Upper lobe of left lung (tissue), 6 donors: ENCODE results near the gene GNA12. TPM values are rescaled to one million over a fixed set of nuclear protein-coding genes. Genes with fewer than 3 reads are reported as not detected.

Experiments
- ATAC-seq, 2 donors: fragments of 200-7000 bp; cut with Tn5 transposase; one replicate each; pipeline ENCODE4 v1.9.1; 2022; ENCODE audit warnings: mild to moderate bottlenecking in 2 of 2, moderate library complexity in 2 of 2; ENCODE audit not compliant: low FRiP score in 2 of 2
- DNase-seq, 2 donors: peaks; one replicate each; pipeline ENCODE4 v3.0.0-alpha.2; 2019 to 2020
- H3K27ac ChIP-seq, 4 donors: fragments of 200-600 bp; sonication (generic); one replicate each; pipeline ENCODE4 v1.5.1; 2016 to 2019
- H3K27me3 ChIP-seq, 4 donors: fragments of 200-600 bp; sonication (generic); one replicate each; pipeline ENCODE4 v1.5.1; 2017 to 2019
- H3K36me3 ChIP-seq, 4 donors: fragments of 200-600 bp; sonication (generic); one replicate each; pipeline ENCODE4 v1.5.1; 2016 to 2019
- H3K4me1 ChIP-seq, 4 donors: fragments of 200-600 bp; sonication (generic); one replicate each; pipeline ENCODE4 v1.5.1; 2018 to 2019
- H3K4me3 ChIP-seq, 4 donors: fragments of 200-600 bp; sonication (generic); one replicate each; pipeline ENCODE4 v1.5.1; 2017 to 2019; ENCODE audit warnings: mild to moderate bottlenecking in 2 of 4, moderate library complexity in 1 of 4
- H3K9me3 ChIP-seq, 4 donors: fragments of 200-600 bp; sonication (generic); one replicate each; pipeline ENCODE4 v1.5.1; 2018 to 2019
- CTCF ChIP-seq, 6 experiments: fragments of 450-650 bp in 4 of 6; fragments of 200-600 bp in 2 of 6; sonication (generic) in 2 of 6; IDR thresholded peaks; one replicate each; pipeline ENCODE4 v1.5.1; 2016 to 2019; ENCODE audit warnings: antibody characterized with exemption in 6 of 6
- EP300 ChIP-seq, 4 donors: sonication (generic); formaldehyde crosslinking; IDR thresholded peaks; one replicate each; pipeline ENCODE4 v1.5.1; 2017; ENCODE audit warnings: antibody characterized with exemption in 4 of 4, control low read depth in 2 of 4
- POLR2A ChIP-seq, 4 donors: fragments of 450-650 bp; IDR thresholded peaks; one replicate each; pipeline ENCODE4 v1.5.1; 2016 to 2017; ENCODE audit warnings: antibody characterized with exemption in 4 of 4, mild to moderate bottlenecking in 2 of 4
- POLR2AphosphoS5 ChIP-seq, 2 donors: sonication (generic); formaldehyde crosslinking; IDR thresholded peaks; one replicate each; pipeline ENCODE4 v1.5.1; 2017; ENCODE audit warnings: antibody characterized with exemption in 2 of 2
- WGBS, 2 donors: methylation state at CpG; one replicate each; pipeline ENCODE4 v1.1.5; 2017 to 2018; 5-methylcytosine and 5-hydroxymethylcytosine counted together
- total RNA-seq, 6 donors: library from RNA; depleted of rRNA in 4 of 6; stranded (reverse); fragments of >200 nt in 4 of 6; gene quantifications; one replicate each; pipeline versions ENCODE4 v1.1.0 to v1.2.1, GENCODE V29; 2016 to 2021
- donor health status: DM: no; HTN: no; CAD: no; lungs with moderate emphysema.
- donor health status: DM: no; HTN: yes; CAD: no; lungs with severe emphysema.

Gene GNA12
- total RNA-seq, 6 donors from 2014 or later = 24.0 to 52.3 (median 35.7) TPM

- H3K4me1 ChIP-seq = peaks cover 31 to 68% (median 35%) of the 10 kb centered on the region in 4 donors
- peak in 1 of 2 donors; percentile 13 for DNase-seq
- WGBS, 2 donors = 92 to 93% methylated on average over 12 of the region's 12 CpGs
Observed at GRCh38 chr7:2818653-2819052, 25.5 kb downstream of the GNA12 start.

GRCh38 chr7:2818121-2818520 is 26.0 kb downstream of the GNA12 start:
- peak overlapping the region in 1 of 4 donors; percentile 70 for H3K27ac ChIP-seq
- ATAC-seq = no peak
- H3K27me3 ChIP-seq = no peaks in the 10 kb centered on the region
- 84 to 95% methylated on average over 5 to 7 of the region's 7 CpGs for whole genome bisulfite sequencing, 2 donors
- H3K4me3 ChIP-seq = no peak overlapping the region
- H3K4me1 ChIP-seq = peaks cover 31 to 68% (median 33%) of the 10 kb centered on the region in 4 donors
- no peak for DNase-seq
- no peaks in the 10 kb centered on the region for H3K36me3 ChIP-seq
- H3K9me3 ChIP-seq = no peaks in the 10 kb centered on the region
- TF ChIP-seq POLR2AphosphoS5 (IDR thresholded peaks at IDR 0.05) (peak in 1 of 2 donors; percentile 35), EP300 (IDR thresholded peaks at IDR 0.05) (no peak)

More at GRCh38 chr7:2818653-2819052, 25.5 kb downstream of the GNA12 start:
- H3K27me3 ChIP-seq = no peaks in the 10 kb centered on the region
- TF ChIP-seq EP300 (IDR thresholded peaks at IDR 0.05) = no peak
- TF ChIP-seq POLR2AphosphoS5 (IDR thresholded peaks at IDR 0.05) = no peak
- no peak for TF ChIP-seq CTCF (IDR thresholded peaks at IDR 0.05)
- TF ChIP-seq POLR2A (IDR thresholded peaks at IDR 0.05) = no peak
- no peak overlapping the region for H3K4me3 ChIP-seq
- H3K36me3 ChIP-seq = no peaks in the 10 kb centered on the region
- H3K9me3 ChIP-seq = no peaks in the 10 kb centered on the region
- no peak for ATAC-seq
- H3K27ac ChIP-seq = peak overlapping the region in 1 of 4 donors; percentile 70

GRCh38 chr7:2817456-2817855 is 26.7 kb downstream of the GNA12 start:
- H3K9me3 ChIP-seq = no peaks in the 10 kb centered on the region
- H3K36me3 ChIP-seq = no peaks in the 10 kb centered on the region
- H3K27me3 ChIP-seq = no peaks in the 10 kb centered on the region
- H3K4me3 ChIP-seq = no peak overlapping the region
- 94 to 95% methylated on average over 3 of the region's 3 CpGs for WGBS, 2 donors
- ATAC-seq (no peak), DNase-seq (no peak)
- no peak for TF ChIP-seq EP300 (IDR thresholded peaks at IDR 0.05)
- H3K27ac ChIP-seq = no peak overlapping the region
- H3K4me1 ChIP-seq = peaks cover 25 to 66% (median 29%) of the 10 kb centered on the region in 4 donors

- Histone ChIP-seq H3K4me1 (peaks cover 22 to 62% (median 24%) of the 10 kb centered on the region in 4 donors), H3K27me3 (no peaks in the 10 kb centered on the region), H3K9me3 (no peaks in the 10 kb centered on the region), H3K36me3 (no peaks in the 10 kb centered on the region), H3K27ac (no peak overlapping the region), H3K4me3 (no peak overlapping the region)
- no peak for TF ChIP-seq EP300 (IDR thresholded peaks at IDR 0.05)
- no peak for TF ChIP-seq CTCF (IDR thresholded peaks at IDR 0.05)
- no peak for TF ChIP-seq POLR2AphosphoS5 (IDR thresholded peaks at IDR 0.05)
- no peak for TF ChIP-seq POLR2A (IDR thresholded peaks at IDR 0.05)
- DNase-seq (peak in 1 of 2 donors; percentile 77), ATAC-seq (no peak)
- 88 to 96% methylated on average over 16 of the region's 16 CpGs for WGBS, 2 donors
Observed at GRCh38 chr7:2815875-2816245, 28.2 kb downstream of the GNA12 start.

GRCh38 chr7:2814946-2815874 is 28.9 kb downstream of the GNA12 start:
- Histone ChIP-seq H3K9me3 (no peaks in the 10 kb centered on the region), H3K27ac (no peak overlapping the region), H3K4me1 (peaks cover 19 to 62% (median 26%) of the 10 kb centered on the region in 4 donors), H3K36me3 (no peaks in the 10 kb centered on the region), H3K27me3 (no peaks in the 10 kb centered on the region), H3K4me3 (no peak overlapping the region)
- 95 to 97% methylated on average over 28 to 31 of the region's 31 CpGs for WGBS, 2 donors
- ATAC-seq (no peak), DNase-seq (no peak)
- no peak for TF ChIP-seq POLR2AphosphoS5 (IDR thresholded peaks at IDR 0.05)
- no peak for TF ChIP-seq CTCF (IDR thresholded peaks at IDR 0.05)
- TF ChIP-seq EP300 (IDR thresholded peaks at IDR 0.05) = no peak
- no peak for TF ChIP-seq POLR2A (IDR thresholded peaks at IDR 0.05)
